Keratinocyte (primary cell): ENCODE results near the gene WDPCP. TPM values are rescaled to one million over a fixed set of nuclear protein-coding genes. Genes with fewer than 3 reads are reported as not detected.
A peak's percentile ranks its signal among the peaks of the same experiment; 100 is the strongest.

Source experiments
- DNase-seq: peaks from one replicate; pipeline ENCODE4 v3.0.0-alpha.2; 2011; ENCODE audit warnings: low read depth, missing footprints, low spot score
- FAIRE-seq: peaks from 2 replicates; lab custom pipeline; 2011; peaks lifted over from hg19 to GRCh38; lab: Jason Lieb, UNC
- H2AFZ ChIP-seq: 2 replicates; pipeline ENCODE4 v1.6.0; 2012; ENCODE audit warnings: low read length, control low read depth, inconsistent platforms; ENCODE audit not compliant: control insufficient read depth
- H3K27ac ChIP-seq: 2 replicates; pipeline ENCODE4 v1.5.1; 2011; ENCODE audit warnings: low read length; ENCODE audit not compliant: control insufficient read depth, insufficient read depth
- H3K27me3 ChIP-seq: 3 replicates; pipeline ENCODE4 v1.6.0; 2011; ENCODE audit warnings: low read length; ENCODE audit not compliant: control insufficient read depth, insufficient read depth; ENCODE audit errors: extremely low read depth
- H3K36me3 ChIP-seq, 2 experiments: 2 replicates in 1 of 2; 3 replicates in 1 of 2; pipeline ENCODE4 v1.5.1; 2011; ENCODE audit warnings: low read length in 2 of 2, mild to moderate bottlenecking in 1 of 2; ENCODE audit not compliant: control insufficient read depth in 2 of 2, insufficient read depth in 2 of 2; ENCODE audit errors: extremely low read depth in 1 of 2
- H3K4me1 ChIP-seq: 3 replicates; pipeline ENCODE4 v1.5.1; 2011; ENCODE audit warnings: low read length; ENCODE audit not compliant: control insufficient read depth, insufficient read depth; ENCODE audit errors: extremely low read depth
- H3K4me2 ChIP-seq: 3 replicates; pipeline ENCODE4 v1.6.0; 2011; ENCODE audit warnings: low read depth, low read length; ENCODE audit not compliant: control insufficient read depth, insufficient read depth; ENCODE audit errors: extremely low read depth
- H3K4me3 ChIP-seq, 3 experiments: fragments of 200-600 bp in 1 of 3; sonication (generic) in 1 of 3; 2 replicates in 2 of 3; 3 replicates in 1 of 3; pipeline ENCODE4 v1.5.1; 2011 to 2016; ENCODE audit warnings: low read length in 3 of 3, mild to moderate bottlenecking in 3 of 3, control low read depth in 2 of 3, inconsistent platforms in 1 of 3, low read depth in 1 of 3, mixed read lengths in 1 of 3, mixed run types in 1 of 3, moderate library complexity in 1 of 3; ENCODE audit not compliant: control insufficient read depth in 2 of 3, insufficient read depth in 2 of 3; ENCODE audit errors: extremely low read depth in 1 of 3
- H3K79me2 ChIP-seq: 2 replicates; pipeline ENCODE4 v1.6.0; 2012; ENCODE audit warnings: low read length; ENCODE audit not compliant: control insufficient read depth, insufficient read depth
- H3K9ac ChIP-seq: 3 replicates; pipeline ENCODE4 v1.6.0; 2011; ENCODE audit warnings: low read length; ENCODE audit not compliant: control insufficient read depth, insufficient read depth; ENCODE audit errors: extremely low read depth
- H3K9me1 ChIP-seq: 3 replicates; pipeline ENCODE4 v1.6.0; 2011; ENCODE audit warnings: low read length; ENCODE audit not compliant: control insufficient read depth, insufficient read depth; ENCODE audit errors: extremely low read depth
- H3K9me3 ChIP-seq: 2 replicates; pipeline ENCODE4 v1.5.1; 2012; ENCODE audit warnings: low read depth, low read length; ENCODE audit not compliant: control insufficient read depth
- H4K20me1 ChIP-seq: 3 replicates; pipeline ENCODE4 v1.6.0; 2011; ENCODE audit warnings: low read length; ENCODE audit not compliant: control insufficient read depth, insufficient read depth; ENCODE audit errors: extremely low read depth
- CTCF ChIP-seq, 3 experiments: IDR thresholded peaks in 1 of 3; conservative IDR thresholded peaks in 1 of 3; optimal IDR thresholded peaks in 1 of 3; 2 replicates in 2 of 3; 3 replicates in 1 of 3; pipeline versions ENCODE3 to v1.5.1; 2011; ENCODE audit warnings: low read length in 3 of 3, mild to moderate bottlenecking in 3 of 3, moderate library complexity in 2 of 3, control low read depth in 1 of 3, inconsistent platforms in 1 of 3; ENCODE audit not compliant: insufficient read depth in 2 of 3; ENCODE audit errors: extremely low read depth in 1 of 3
- EZH2 ChIP-seq: IDR thresholded peaks from one replicate; pipeline ENCODE4 v1.6.1; 2012; ENCODE audit warnings: inconsistent platforms, mild to moderate bottlenecking, low read length, moderate library complexity
- dilution Hi-C: fragments of 300-500 bp; cut with MboI; formaldehyde crosslinking; loops from one replicate; pipeline ENCODE4 v1.7.0; 2020; ENCODE audit warnings: low sequenced_read_pairs; ENCODE audit not compliant: extremely low pct_ligation_motif_present
- polyA plus RNA-seq, 5 experiments: library from polyadenylated mRNA; depleted of rRNA in 3 of 5; stranded (reverse) in 3 of 5; stranded (forward) in 1 of 5; unstranded in 1 of 5; fragments of >200 nt; gene quantifications; 1 replicate in 1 of 5; 2 replicates in 3 of 5; 3 replicates in 1 of 5; pipeline versions ENCODE4 v1.2.1 to v1.2.3, GENCODE V29; 2011 to 2012; ENCODE audit warnings: missing spikeins in 2 of 5, low read depth in 1 of 5, low replicate concordance in 1 of 5

The WDPCP gene
- polyA plus RNA-seq, 1 donor (not counting 4 experiments of a cell fraction or from before 2014, with no cell fraction given), result 2.9 TPM

DNA sequence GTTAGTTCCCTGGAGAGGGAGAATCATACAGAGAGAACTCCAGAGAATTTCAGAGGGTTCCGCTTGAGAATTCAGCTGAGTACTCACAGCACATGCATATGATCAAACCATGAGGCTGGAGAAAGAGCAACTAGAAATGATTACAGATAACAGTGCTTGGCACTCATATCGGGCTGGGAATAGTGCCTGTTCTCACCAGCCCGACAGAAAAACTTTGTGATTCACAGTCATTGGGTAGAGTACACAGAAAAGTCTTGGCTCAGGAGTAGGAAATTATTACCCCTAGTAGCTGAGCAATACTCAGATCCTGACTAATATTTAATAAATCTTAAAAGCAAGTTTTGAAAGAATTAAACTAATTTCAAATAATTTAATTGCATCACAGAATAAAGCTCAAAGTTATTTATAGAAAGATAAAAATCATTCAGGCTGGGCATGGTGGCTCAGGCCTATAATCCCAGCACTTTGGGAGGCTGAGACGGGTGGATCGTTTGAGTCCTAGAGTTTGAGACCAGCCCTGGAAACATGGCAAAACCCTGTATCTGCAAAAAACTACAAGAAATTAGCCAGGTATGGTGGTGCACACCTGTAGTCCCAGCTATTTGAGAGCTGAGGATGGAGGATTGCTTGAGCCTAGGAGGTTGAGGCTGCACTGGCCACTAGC, 6.8 kb downstream of the WDPCP start:
- H3K27me3 ChIP-seq, result no peaks in the 10 kb centered on the region
- peak overlapping the region; percentile 39 for H3K9ac ChIP-seq
- peaks cover 11% of the 10 kb centered on the region for H3K4me1 ChIP-seq
- H3K27ac ChIP-seq, result peak overlapping the region; percentile 45
- H3K79me2 ChIP-seq, result no peaks in the 10 kb centered on the region
- DNase-seq, result no peak
- dilution Hi-C loops, result no loop called here
- no peaks in the 10 kb centered on the region for H3K36me3 ChIP-seq
- no peaks in the 10 kb centered on the region for H4K20me1 ChIP-seq
- peak overlapping the region; percentile 78 for H3K4me2 ChIP-seq
- peak overlapping the region; percentile 79 for H2AFZ ChIP-seq
- TF ChIP-seq EZH2 (no peak), CTCF (optimal IDR thresholded peaks at IDR 0.05 in 1 of 3, IDR thresholded peaks at IDR 0.05 in 1 of 3, conservative IDR thresholded peaks at IDR 0.05 in 1 of 3; ENCODE audit: extremely low read depth in 1 of 3, insufficient read depth in 2 of 3, low read length in 3 of 3) (no peak)
- no peaks in the 10 kb centered on the region for H3K9me1 ChIP-seq
- no peaks in the 10 kb centered on the region for H3K9me3 ChIP-seq
- FAIRE-seq, result no peak
- H3K4me3 ChIP-seq, result peak overlapping the region in 2 of 3 experiments; percentile 28 to 31

DNA sequence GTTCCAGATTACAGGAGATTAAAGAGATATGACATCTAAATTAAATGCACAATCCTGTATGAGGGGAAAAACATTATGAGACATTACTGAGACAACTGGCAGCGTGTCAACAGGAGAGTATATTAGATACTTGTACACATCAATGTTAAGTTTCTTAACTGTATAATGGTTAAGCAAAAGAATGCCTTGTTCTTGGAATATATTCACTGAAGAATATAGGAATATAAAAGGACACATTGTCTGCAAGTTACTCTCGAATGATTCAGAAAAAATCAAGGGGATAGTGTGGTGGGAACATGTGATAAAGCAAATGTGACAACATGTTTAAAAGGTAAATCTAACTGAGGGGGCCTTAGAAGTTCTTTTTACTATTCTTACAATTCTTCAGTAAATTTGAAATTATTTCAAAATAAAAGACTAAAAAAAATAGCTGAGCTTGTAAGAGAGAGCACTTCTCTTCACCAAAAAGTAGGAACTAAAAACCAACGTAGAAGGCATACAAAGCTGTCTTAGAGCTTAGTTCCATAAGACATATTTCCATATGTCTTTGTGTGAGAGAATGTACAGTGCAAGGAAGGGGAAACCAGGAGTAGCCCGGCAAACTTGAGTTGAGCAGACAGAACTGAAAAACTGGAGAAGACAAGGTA, 7.5 kb downstream of the WDPCP start:
- TF ChIP-seq CTCF (optimal IDR thresholded peaks at IDR 0.05 in 1 of 3, IDR thresholded peaks at IDR 0.05 in 1 of 3, conservative IDR thresholded peaks at IDR 0.05 in 1 of 3; ENCODE audit: extremely low read depth in 1 of 3, insufficient read depth in 2 of 3, low read length in 3 of 3) (no peak), EZH2 (no peak)
- Histone ChIP-seq H3K9ac (peak overlapping the region; percentile 39), H3K36me3 (no peaks in the 10 kb centered on the region), H3K27me3 (no peaks in the 10 kb centered on the region), H3K4me1 (peaks cover 11% of the 10 kb centered on the region), H4K20me1 (no peaks in the 10 kb centered on the region), H3K79me2 (no peaks in the 10 kb centered on the region), H3K9me1 (no peaks in the 10 kb centered on the region), H3K27ac (peak overlapping the region; percentile 45), H3K9me3 (no peaks in the 10 kb centered on the region), H3K4me3 (peak overlapping the region in 2 of 3 experiments; percentile 28 to 31), H3K4me2 (peak overlapping the region; percentile 78), H2AFZ (peak overlapping the region; percentile 79)
- FAIRE-seq (no peak), DNase-seq (no peak)
- dilution Hi-C loops, result no loop called here
